A549 (cell line): ENCODE results near the gene ABCA1.

ENCODE experiments used
- CHD2 ChIP-seq: fragments of 150-350 bp; IDR thresholded peaks from 2 replicates; pipeline ENCODE4 v1.6.1; 2014; ENCODE audit warnings: low read length; ENCODE audit not compliant: partially characterized antibody
- EP300 ChIP-seq, 2 experiments: fragments of >200 bp; sonication (Bioruptor Twin); formaldehyde crosslinking; IDR thresholded peaks; 2 replicates in 1 of 2; 3 replicates in 1 of 2; pipeline ENCODE4 v1.6.1; 2016 to 2017
- FOSB ChIP-seq: fragments of 250-450 bp; sonication (Bioruptor Pico); IDR thresholded peaks from 2 replicates; pipeline ENCODE4 v1.5.0; 2020; ENCODE audit warnings: mild to moderate bottlenecking, moderate library complexity
- MAFK ChIP-seq: fragments of 450-650 bp; IDR thresholded peaks from 2 replicates; pipeline ENCODE4 v1.6.1; 2014; ENCODE audit not compliant: partially characterized antibody
- MYC ChIP-seq: IDR thresholded peaks from 2 replicates; pipeline ENCODE4 v1.6.1; 2012; ENCODE audit warnings: mild to moderate bottlenecking, inconsistent platforms, low read length, improper control_type of control experiment, borderline replicate concordance
- POLR2A ChIP-seq: IDR thresholded peaks from 2 replicates; pipeline ENCODE4 v1.6.1; 2012; ENCODE audit warnings: mild to moderate bottlenecking, low read length
- RCOR1 ChIP-seq: fragments of 150-350 bp; IDR thresholded peaks from 2 replicates; pipeline ENCODE4 v1.6.1; 2014; ENCODE audit warnings: antibody characterized with exemption, low read length, low read depth
- RFX5 ChIP-seq: fragments of 450-650 bp; IDR thresholded peaks from 2 replicates; pipeline ENCODE4 v1.7.1; 2014; ENCODE audit warnings: antibody characterized with exemption, mild to moderate bottlenecking, moderate library complexity
- TF ChIP-seq, protein P1 (sequence below): fragments of >200 bp; sonication (Bioruptor Twin); formaldehyde crosslinking; IDR thresholded peaks from 3 replicates; pipeline ENCODE4 v1.5.1; 2016
- TF ChIP-seq, protein P2 (sequence below): fragments of 450-650 bp; IDR thresholded peaks from 2 replicates; pipeline ENCODE4 v1.6.1; 2014; ENCODE audit warnings: antibody characterized with exemption
- TF ChIP-seq, protein P3 (sequence below): IDR thresholded peaks from 2 replicates; pipeline ENCODE4 v1.6.1; 2012
- TF ChIP-seq, protein P4 (sequence below): fragments of >200 bp; sonication (Bioruptor Twin); formaldehyde crosslinking; IDR thresholded peaks from 2 replicates; pipeline ENCODE4 v1.6.1; 2016

DNA sequence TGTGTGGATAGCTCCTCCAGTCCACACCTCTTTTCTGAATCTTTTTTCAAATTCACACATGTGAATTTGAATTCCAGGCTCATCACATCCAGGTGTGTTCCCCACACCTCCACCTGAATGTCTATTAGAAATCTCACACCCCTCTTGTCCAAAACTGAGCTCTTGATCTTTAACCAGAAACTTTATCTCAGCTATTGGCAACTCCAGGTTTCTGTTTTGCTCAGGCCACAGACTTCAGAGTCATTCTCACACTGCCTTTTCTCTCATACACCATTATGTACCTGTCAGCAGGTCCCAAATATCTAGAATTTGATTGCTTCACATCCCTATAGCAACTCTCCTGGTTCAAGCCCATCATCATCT, 152.4 kb downstream of the ABCA1 start:
- TF ChIP-seq CHD2 (no peak), EP300 (IDR thresholded peaks at IDR 0.05) (no peak), RFX5 (no peak), MAFK (no peak), POLR2A (no peak), FOSB (no peak), RCOR1 (no peak), MYC (no peak)
- TF ChIP-seq, protein P1, sequence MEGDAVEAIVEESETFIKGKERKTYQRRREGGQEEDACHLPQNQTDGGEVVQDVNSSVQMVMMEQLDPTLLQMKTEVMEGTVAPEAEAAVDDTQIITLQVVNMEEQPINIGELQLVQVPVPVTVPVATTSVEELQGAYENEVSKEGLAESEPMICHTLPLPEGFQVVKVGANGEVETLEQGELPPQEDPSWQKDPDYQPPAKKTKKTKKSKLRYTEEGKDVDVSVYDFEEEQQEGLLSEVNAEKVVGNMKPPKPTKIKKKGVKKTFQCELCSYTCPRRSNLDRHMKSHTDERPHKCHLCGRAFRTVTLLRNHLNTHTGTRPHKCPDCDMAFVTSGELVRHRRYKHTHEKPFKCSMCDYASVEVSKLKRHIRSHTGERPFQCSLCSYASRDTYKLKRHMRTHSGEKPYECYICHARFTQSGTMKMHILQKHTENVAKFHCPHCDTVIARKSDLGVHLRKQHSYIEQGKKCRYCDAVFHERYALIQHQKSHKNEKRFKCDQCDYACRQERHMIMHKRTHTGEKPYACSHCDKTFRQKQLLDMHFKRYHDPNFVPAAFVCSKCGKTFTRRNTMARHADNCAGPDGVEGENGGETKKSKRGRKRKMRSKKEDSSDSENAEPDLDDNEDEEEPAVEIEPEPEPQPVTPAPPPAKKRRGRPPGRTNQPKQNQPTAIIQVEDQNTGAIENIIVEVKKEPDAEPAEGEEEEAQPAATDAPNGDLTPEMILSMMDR = no peak
- TF ChIP-seq, protein P2, sequence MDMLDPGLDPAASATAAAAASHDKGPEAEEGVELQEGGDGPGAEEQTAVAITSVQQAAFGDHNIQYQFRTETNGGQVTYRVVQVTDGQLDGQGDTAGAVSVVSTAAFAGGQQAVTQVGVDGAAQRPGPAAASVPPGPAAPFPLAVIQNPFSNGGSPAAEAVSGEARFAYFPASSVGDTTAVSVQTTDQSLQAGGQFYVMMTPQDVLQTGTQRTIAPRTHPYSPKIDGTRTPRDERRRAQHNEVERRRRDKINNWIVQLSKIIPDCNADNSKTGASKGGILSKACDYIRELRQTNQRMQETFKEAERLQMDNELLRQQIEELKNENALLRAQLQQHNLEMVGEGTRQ = no peak
- TF ChIP-seq, protein P3, sequence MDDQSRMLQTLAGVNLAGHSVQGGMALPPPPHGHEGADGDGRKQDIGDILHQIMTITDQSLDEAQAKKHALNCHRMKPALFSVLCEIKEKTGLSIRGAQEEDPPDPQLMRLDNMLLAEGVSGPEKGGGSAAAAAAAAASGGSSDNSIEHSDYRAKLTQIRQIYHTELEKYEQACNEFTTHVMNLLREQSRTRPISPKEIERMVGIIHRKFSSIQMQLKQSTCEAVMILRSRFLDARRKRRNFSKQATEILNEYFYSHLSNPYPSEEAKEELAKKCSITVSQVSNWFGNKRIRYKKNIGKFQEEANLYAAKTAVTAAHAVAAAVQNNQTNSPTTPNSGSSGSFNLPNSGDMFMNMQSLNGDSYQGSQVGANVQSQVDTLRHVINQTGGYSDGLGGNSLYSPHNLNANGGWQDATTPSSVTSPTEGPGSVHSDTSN = no peak
- TF ChIP-seq, protein P4, sequence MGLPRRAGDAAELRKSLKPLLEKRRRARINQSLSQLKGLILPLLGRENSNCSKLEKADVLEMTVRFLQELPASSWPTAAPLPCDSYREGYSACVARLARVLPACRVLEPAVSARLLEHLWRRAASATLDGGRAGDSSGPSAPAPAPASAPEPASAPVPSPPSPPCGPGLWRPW = no peak
